Astrocyte (in vitro differentiated cells and primary cell): ENCODE results near the gene TRAPPC3L.

Experiments used
- EZH2 ChIP-seq: IDR thresholded peaks from 2 replicates; pipeline ENCODE4 v1.6.1; 2012; ENCODE audit warnings: mild to moderate bottlenecking, low read length, inconsistent platforms; ENCODE audit not compliant: insufficient read depth
- TF ChIP-seq, protein P1 (sequence below): IDR thresholded peaks from 2 replicates; pipeline ENCODE4 v1.5.1; 2011; ENCODE audit warnings: low read depth, mild to moderate bottlenecking, inconsistent platforms, low read length, moderate library complexity; ENCODE audit not compliant: insufficient read depth

DNA sequence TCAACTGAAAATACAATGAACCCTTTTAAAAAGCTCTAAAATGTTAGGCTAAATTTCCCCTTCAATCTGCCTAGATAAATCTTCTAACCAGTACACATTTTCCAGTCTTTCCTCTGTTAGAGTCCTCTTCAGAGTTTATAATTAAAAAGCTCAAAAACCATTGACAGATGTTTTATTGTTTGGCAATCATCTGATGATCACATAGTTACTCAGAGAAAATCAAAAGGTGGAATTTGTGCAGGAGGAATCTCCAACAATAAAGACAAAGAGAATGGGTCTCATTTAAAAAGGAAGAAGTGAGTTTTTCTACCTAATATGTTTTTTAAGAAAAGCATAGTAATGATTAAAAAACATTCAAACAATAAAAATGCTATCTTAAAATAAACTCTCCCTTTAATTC is 3.1 kb downstream of the TRAPPC3L start:
- TF ChIP-seq, protein P1, sequence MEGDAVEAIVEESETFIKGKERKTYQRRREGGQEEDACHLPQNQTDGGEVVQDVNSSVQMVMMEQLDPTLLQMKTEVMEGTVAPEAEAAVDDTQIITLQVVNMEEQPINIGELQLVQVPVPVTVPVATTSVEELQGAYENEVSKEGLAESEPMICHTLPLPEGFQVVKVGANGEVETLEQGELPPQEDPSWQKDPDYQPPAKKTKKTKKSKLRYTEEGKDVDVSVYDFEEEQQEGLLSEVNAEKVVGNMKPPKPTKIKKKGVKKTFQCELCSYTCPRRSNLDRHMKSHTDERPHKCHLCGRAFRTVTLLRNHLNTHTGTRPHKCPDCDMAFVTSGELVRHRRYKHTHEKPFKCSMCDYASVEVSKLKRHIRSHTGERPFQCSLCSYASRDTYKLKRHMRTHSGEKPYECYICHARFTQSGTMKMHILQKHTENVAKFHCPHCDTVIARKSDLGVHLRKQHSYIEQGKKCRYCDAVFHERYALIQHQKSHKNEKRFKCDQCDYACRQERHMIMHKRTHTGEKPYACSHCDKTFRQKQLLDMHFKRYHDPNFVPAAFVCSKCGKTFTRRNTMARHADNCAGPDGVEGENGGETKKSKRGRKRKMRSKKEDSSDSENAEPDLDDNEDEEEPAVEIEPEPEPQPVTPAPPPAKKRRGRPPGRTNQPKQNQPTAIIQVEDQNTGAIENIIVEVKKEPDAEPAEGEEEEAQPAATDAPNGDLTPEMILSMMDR = no peak
- TF ChIP-seq EZH2 = no peak
